HG02970 (cell line): ENCODE results near the gene ITGA11.

Experiments
- ATAC-seq: cut with Tn5 transposase; IDR thresholded peaks from one replicate; pipeline ENCODE4 v1.9.1; 2021; ENCODE audit warnings: mild to moderate bottlenecking, moderate library complexity, moderate number of reproducible peaks; ENCODE audit not compliant: unreplicated experiment, low FRiP score

ITGA11 gene

DNA sequence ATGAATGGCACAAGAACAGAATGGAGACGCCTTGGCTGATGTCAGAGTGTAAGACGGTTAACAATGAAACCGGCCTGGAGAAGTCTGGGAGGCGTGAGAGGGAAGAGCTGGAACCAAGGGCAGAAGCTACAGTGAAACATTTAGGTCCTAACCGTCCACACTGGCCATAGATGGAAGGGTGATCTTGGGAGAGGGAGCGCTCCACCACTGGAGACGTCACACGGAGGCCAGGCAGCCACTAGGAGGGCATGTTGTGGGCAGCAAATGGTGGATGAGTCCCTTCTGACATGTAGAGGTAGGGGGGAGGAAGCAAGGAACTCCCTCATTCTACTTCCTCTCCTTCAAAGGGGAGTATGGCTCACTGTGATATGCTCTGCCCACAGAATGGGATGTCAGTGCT is 130.7 kb downstream of the ITGA11 start:
- ATAC-seq, result no peak

DNA sequence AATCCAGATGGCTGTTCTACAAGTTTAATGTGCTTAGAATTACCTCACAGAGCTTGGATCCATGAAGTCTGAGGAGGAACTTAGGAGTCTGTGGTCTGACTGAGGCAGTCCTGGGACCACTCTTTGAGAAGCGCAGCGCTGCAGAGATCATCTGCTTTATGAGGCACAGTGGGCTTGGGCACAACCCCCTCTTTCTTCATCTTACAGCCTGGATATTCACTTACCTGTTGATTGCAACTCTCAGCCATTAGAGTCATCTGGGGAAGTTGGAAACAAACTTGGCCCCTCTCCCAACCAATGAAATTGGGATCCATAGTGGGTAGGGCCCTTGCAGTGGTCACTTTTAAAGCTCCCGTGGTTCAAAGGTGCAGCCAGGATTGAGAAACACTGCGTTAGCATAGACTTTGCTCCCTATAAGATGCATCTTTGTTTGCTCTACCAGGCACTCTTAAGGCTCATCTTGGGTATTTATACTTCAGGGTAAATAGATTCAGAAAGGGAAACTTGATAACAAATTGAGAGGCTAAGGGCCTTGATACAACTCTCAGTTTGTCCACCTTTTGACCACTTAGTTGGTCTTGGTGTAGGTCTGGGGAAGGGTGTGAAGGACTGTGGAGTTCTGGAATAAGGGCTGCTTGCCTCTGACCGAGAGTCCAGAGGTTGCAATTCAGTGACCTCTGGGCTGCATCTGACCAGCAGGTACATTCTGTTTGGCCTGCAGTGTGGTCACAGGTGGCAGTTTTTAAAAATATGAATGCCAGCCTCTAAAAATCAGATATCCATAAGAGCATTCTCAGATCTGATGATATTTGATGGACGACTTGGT is 131.6 kb downstream of the ITGA11 start:
- ATAC-seq, result no peak

GRCh38 chr15:68299436-68299835 is 132.5 kb downstream of the ITGA11 start:
- ATAC-seq, result no peak

DNA sequence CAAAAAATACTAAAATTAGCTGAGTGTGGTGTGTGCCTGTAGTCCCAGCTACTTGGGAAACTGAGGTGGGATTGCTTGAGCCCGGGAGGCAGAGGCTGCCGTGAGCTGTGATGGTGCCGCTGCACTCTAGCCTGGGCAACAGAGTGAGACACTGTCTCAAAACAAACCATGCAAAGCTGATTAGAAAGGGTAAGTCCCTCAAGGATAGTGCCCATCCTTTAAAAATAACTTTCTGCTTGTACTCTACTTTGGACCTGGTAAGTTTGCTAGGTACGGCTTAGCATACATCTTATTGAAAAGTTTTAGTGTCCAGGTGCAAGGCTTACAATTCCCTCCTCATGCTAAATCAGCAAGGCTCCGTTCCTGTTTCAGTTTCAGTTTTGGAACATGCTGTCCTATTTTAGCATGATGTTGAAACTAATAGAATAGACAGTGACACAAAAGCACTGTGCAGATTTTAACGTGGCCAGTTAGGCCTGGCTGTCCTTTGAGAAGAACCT is 133.0 kb downstream of the ITGA11 start:
- peak; percentile 59 for ATAC-seq

DNA sequence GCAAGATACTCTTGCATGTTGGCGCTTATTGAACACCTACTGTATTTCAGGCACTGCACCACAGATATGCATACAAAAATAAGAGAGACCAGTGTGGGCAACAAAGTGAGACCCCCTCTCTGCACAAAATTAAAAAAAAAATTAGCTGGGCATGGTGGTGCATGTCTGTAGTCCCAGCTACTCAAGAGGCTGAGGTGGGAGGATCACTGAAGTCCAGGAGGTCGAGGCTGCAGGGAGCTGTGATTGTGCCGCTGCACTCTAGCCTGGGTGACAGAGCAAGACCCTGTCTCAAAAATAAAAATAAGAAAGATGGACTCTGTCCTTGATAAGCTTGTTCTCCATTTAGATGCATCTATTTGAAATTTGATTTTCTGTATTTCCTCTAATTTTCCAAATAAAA is 133.6 kb downstream of the ITGA11 start:
- no peak for ATAC-seq

- ATAC-seq, result no peak
These were observed 136.8 kb downstream of the ITGA11 start for GRCh38 chr15:68295014-68295805.

DNA sequence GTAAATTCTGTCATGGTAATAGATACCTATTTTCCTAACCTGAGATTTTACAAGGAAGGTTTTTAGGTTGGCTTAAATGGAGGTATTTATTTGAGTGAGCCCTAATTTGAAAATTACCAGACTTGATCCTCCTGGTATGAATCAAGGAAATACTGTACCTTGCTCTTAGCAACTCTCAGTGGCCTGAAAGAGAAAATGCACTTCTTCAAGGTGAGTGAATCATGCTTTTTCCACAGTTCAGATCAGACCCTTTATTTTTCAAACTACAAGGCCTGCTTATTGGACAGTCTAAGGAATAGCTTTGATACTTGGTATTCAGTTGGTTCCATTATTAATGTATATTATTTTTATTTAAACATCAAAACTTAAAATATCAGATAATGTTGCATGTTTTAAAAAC is 139.0 kb downstream of the ITGA11 start:
- ATAC-seq, result no peak

GRCh38 chr15:68292157-68292781 is 139.7 kb downstream of the ITGA11 start:
- ATAC-seq, result no peak

DNA sequence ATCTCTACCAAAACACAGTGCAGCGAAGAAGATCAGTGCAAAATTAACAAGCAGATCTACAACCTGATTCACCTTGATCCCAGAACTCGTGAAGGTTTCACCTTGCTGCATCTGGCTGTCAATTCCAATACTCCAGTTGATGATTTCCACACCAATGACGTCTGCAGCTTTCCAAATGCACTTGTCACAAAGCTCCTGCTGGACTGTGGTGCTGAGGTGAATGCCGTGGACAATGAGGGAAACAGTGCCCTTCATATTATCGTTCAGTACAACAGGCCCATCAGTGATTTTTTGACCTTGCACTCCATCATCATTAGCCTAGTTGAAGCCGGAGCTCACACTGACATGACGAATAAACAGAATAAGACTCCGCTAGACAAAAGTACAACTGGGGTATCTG is 141.2 kb downstream of the ITGA11 start:
- ATAC-seq, result no peak

DNA sequence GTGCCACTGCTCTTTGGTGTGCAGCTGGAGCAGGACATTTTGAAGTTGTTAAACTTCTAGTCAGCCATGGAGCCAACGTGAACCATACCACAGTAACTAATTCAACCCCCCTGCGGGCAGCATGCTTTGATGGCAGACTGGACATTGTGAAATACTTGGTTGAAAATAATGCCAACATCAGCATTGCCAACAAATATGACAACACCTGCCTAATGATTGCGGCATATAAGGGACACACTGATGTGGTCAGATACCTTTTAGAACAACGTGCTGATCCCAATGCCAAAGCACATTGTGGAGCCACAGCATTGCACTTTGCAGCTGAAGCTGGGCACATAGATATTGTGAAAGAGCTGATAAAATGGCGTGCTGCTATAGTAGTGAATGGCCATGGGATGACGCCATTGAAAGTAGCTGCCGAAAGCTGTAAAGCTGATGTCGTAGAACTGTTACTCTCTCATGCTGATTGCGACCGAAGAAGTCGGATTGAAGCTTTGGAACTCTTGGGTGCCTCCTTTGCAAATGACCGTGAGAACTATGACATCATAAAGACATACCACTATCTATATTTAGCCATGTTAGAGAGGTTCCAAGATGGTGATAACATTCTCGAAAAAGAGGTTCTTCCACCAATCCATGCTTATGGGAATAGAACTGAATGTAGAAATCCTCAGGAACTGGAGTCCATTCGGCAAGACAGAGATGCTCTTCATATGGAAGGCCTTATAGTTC is 142.2 kb downstream of the ITGA11 start:
- no peak for ATAC-seq

DNA sequence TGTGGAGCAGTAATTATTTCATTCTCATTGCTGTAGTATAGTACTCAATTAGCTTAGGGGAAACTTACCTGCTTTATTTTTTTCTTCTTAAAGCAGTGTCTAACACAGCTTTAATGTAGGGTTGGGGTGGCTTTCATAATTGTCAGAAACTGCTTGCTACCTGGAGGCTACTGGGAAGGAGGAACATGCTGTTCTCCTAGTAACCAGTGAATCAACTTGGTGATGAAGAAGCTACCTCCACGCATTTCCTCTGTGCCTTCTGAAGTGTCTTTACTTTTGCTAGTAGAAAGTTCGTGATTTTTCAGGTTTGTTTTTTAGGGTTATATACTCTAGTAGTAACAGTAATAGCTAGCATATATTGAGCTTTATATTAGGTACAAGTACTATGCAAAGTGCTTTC is 142.9 kb downstream of the ITGA11 start:
- no peak for ATAC-seq

DNA sequence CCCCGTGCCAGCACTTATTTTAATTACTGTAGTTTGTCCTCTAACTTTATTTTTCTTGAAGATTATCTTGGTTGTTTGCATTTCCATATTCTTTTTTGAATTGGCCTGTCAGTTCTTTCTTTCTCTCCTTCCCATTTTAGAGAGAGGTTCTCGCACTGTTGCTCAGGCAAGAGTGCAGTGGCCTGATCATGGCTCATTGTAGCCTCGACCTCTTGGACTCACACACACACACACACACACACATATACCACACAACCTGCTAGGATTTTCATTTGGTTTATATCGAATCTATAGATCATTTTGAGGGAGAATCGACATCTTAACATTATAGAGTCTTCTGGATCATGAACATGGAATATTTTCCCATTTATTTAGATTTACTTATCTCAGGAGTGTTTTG is 145.7 kb downstream of the ITGA11 start:
- no peak for ATAC-seq

- ATAC-seq, result no peak
These were observed 146.5 kb downstream of the ITGA11 start for GRCh38 chr15:68285259-68285980.

GRCh38 chr15:68284616-68285258 is 147.2 kb downstream of the ITGA11 start:
- ATAC-seq, result no peak

GRCh38 chr15:68283401-68283800 is 148.6 kb downstream of the ITGA11 start:
- ATAC-seq, result no peak

- ATAC-seq, result no peak
These were observed 151.0 kb downstream of the ITGA11 start for GRCh38 chr15:68281008-68281407.

- ATAC-seq, result no peak
These were observed 151.9 kb downstream of the ITGA11 start for GRCh38 chr15:68279779-68280753.
